ENCODE results near the gene NCAM1.

NCAM1 gene

DNA sequence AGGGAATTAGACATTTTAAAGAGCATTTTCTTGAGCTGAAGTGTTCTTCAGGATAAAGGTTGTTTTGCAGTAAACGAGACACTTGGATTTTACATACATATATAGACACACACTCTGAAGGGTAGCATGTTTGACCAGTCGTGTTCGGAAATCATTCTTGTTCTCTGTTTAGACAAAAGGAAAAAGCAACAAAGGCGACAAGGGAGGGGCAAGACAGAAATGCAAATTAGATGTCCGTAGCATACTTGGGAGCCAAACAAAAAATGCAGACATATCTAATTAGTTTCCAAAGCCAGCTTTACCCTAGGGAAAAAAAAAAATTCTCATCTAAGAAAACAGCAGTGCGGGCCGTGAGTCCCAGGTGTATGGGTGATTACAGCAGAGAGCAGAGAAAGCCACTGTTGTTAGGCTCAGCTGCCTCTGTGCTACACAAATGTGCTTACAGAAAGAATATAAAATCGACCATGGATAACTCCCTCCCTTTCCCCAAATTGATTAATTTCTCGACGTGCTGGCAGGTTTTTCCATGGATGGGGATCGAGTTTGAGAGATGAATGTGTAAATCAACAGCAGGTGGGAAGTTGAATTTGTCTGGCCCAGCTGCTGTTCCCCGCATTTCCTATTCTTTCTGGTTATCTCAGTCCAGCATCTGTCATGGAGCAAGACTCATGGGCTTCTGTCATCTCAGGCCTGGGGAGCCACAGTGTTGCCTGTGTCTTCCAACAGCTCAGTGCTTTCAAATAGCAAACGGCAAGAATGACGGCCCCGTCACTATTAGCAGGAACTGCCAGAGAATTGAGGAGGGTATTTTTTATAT, 176.7 kb downstream of the NCAM1 start:
- no peak overlapping the region for H3K27ac Mint-ChIP-seq
- H3K4me3 Mint-ChIP-seq = no peak overlapping the region
- no peaks in the 10 kb centered on the region for H3K36me3 Mint-ChIP-seq (ENCODE audit: low read depth)
- peaks cover 33% of the 10 kb centered on the region for H3K27me3 Mint-ChIP-seq (ENCODE audit: low read depth)
- no peaks in the 10 kb centered on the region for H3K9me3 Mint-ChIP-seq
- H3K4me1 Mint-ChIP-seq (ENCODE audit: low read depth) = no peaks in the 10 kb centered on the region

DNA sequence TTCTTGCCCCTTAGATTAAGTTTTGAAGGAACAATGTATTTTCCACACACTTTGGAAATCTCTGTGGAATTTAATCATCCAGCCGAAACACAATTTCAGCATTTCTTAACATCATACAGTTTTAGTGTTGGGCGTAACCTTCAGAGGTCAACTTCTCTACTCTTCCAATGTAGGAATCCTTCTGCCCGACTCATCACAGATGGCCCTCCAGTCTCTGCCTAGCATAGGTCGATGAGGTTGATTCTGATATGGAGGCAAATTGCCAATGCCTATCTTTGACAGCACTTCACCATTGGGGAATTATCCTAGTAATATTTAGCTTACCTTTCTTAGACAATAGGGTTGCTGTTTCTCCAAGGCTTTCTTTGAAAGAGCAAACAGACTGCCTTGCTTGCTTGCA, 177.5 kb downstream of the NCAM1 start:
- Mint-ChIP-seq H3K4me1 (ENCODE audit: low read depth) (no peaks in the 10 kb centered on the region), H3K27ac (no peak overlapping the region), H3K9me3 (no peaks in the 10 kb centered on the region), H3K27me3 (ENCODE audit: low read depth) (peaks cover 34% of the 10 kb centered on the region), H3K36me3 (ENCODE audit: low read depth) (no peaks in the 10 kb centered on the region), H3K4me3 (no peak overlapping the region)

DNA sequence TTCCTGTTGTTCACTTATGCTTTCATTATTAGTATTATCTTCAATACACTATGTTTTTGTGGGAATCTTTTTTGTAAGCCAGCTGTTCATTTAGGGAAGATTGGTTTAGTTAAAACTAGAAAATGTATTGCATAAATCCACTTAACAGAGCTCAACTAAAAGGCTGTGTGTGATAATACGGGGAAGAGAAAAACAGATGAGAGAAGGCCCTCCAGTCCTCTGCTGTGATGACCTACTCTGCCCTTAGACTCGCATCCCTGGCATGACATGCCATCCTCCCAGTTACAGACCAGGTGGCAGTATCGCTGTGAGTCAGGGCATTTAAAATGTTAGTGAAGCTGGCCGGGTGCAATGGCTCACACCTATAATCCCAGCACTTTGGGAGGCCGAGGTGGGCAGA, 179.8 kb downstream of the NCAM1 start:
- Mint-ChIP-seq H3K4me1 (ENCODE audit: low read depth) (no peaks in the 10 kb centered on the region), H3K4me3 (no peak overlapping the region), H3K9me3 (no peaks in the 10 kb centered on the region), H3K27me3 (ENCODE audit: low read depth) (peaks cover 40% of the 10 kb centered on the region), H3K27ac (no peak overlapping the region), H3K36me3 (ENCODE audit: low read depth) (no peaks in the 10 kb centered on the region)

DNA sequence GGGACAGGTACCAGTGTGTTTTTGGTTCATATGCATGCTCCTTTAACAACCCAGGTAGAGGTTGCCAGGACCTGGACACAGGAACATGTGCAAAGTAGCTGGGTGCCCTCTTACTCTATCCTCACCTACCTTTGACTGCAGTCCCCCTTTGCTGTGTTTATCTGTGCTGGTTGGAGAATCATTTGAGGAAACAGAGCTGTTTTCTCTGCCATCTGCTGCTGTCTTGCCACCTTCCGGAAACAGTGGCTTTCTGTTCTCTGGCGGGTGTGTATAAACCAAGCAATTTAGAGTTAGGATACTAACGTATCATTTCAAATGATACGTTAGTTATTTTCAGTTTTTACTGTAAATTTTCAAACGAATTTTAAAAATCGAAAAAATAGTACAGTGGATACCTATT, 181.3 kb downstream of the NCAM1 start:
- Mint-ChIP-seq H3K36me3 (ENCODE audit: low read depth) (no peaks in the 10 kb centered on the region), H3K27ac (no peak overlapping the region), H3K9me3 (no peaks in the 10 kb centered on the region), H3K4me3 (no peak overlapping the region), H3K4me1 (ENCODE audit: low read depth) (no peaks in the 10 kb centered on the region), H3K27me3 (ENCODE audit: low read depth) (peaks cover 27% of the 10 kb centered on the region)

DNA sequence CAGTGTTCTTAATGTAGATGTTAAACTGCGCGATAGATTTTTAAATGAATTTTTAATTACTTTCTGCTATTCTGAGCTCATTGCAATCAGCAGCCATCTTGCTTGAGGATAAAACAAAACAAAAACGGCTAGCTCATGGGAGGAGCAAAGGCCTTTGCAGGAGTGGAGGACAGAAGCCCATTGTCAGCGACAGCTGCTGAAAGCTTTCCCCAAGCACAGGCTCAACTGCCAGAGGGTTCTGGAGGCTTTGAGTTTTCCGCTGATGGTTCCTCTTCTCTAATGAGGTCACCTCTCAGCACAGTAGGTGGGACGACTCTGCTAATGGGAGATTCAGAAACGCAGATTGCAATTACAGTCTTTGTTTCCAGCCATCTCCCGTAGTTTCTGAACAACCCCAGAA, 186.0 kb downstream of the NCAM1 start:
- H3K27ac Mint-ChIP-seq = no peak overlapping the region
- peaks cover 7% of the 10 kb centered on the region for H3K27me3 Mint-ChIP-seq (ENCODE audit: low read depth)
- H3K4me1 Mint-ChIP-seq (ENCODE audit: low read depth) = no peaks in the 10 kb centered on the region
- H3K36me3 Mint-ChIP-seq (ENCODE audit: low read depth) = no peaks in the 10 kb centered on the region
- no peak overlapping the region for H3K4me3 Mint-ChIP-seq
- no peaks in the 10 kb centered on the region for H3K9me3 Mint-ChIP-seq

DNA sequence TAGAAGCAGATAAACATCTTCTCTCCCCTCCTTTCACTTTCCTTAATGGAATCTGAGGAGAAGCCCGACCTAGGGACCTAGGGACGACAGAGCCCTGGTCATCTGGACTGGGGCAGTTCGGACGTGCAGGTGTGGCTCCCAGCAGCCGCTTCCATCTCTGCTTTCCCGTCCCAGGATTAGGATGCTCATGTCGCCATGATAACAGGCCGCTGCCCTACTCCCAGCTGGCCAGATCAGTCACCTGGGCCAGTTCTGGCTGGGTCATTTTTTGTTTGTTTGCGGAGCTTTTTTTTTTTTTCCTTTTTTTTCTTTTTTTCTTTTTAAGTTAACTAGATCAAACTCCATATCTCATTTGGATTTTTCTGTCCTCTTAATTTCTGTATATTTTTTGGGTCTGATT, 186.9 kb downstream of the NCAM1 start:
- no peak overlapping the region for H3K27ac Mint-ChIP-seq
- no peaks in the 10 kb centered on the region for H3K36me3 Mint-ChIP-seq (ENCODE audit: low read depth)
- no peaks in the 10 kb centered on the region for H3K9me3 Mint-ChIP-seq
- no peaks in the 10 kb centered on the region for H3K4me1 Mint-ChIP-seq (ENCODE audit: low read depth)
- no peak overlapping the region for H3K4me3 Mint-ChIP-seq
- peaks cover 7% of the 10 kb centered on the region for H3K27me3 Mint-ChIP-seq (ENCODE audit: low read depth)

DNA sequence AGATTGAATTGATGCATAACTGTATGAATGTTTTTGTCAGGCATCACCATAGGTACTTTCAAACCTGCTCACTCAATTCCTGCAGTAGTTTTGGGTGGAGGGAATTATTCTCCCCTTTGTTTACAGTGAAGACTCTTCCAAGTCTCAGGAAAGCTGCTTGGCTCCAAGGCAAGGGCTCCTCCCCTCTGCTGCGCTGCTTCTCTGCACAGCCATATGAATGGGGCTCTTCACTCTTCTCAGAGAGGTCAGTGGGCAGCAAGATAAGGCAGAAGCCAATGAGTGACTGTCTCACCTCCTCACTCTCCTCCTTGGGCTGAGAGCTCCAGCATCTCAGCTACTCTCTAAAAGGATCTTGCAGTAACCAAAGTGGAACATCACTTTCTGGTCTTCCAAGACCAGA, 187.4 kb downstream of the NCAM1 start:
- Mint-ChIP-seq H3K27me3 (ENCODE audit: low read depth) (peaks cover 6% of the 10 kb centered on the region), H3K36me3 (ENCODE audit: low read depth) (no peaks in the 10 kb centered on the region), H3K4me1 (ENCODE audit: low read depth) (no peaks in the 10 kb centered on the region), H3K27ac (no peak overlapping the region), H3K4me3 (no peak overlapping the region), H3K9me3 (no peaks in the 10 kb centered on the region)

DNA sequence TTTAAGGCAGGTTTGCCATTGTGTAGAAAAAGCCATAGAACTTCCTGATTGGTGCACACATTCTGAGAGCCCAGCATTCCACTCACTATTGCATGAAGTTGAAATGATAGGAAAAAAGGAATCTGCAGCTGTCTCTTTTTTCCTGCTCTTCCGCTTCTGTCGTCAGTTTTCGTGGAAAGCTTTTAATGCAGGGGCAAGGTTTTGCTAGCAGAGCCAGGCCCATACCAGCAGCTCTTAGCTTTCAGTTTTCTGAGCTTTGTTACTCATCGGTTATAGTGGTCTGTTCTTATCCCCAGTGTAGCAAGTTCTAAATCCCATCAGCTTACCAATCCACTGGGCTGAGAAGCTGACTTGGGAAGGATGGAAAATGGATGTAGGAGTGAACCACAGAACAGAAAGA, 190.3 kb downstream of the NCAM1 start:
- no peak overlapping the region for H3K27ac Mint-ChIP-seq
- H3K9me3 Mint-ChIP-seq = no peaks in the 10 kb centered on the region
- H3K4me1 Mint-ChIP-seq (ENCODE audit: low read depth) = no peaks in the 10 kb centered on the region
- H3K4me3 Mint-ChIP-seq = no peak overlapping the region
- no peaks in the 10 kb centered on the region for H3K27me3 Mint-ChIP-seq (ENCODE audit: low read depth)
- H3K36me3 Mint-ChIP-seq (ENCODE audit: low read depth) = no peaks in the 10 kb centered on the region

DNA sequence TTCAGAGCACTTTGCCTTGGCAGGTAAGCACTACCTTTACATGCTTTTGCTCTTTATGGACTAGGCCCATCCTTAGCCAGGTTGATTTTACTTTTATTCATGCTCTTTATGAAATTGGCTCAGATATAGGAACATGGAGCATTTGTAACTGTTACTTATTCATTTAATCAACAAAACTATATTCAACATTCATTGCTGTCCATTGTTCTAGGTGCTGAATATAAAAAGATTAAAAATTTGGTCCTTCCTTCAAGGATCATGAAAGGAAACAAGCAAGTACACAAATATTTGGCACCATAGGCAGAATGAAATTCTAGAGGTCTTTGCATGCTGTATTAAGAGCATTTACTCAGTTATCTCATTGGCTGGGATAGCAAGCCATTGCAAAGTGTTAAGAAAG, 191.3 kb downstream of the NCAM1 start:
- no peak overlapping the region for H3K27ac Mint-ChIP-seq
- no peak overlapping the region for H3K4me3 Mint-ChIP-seq
- H3K27me3 Mint-ChIP-seq (ENCODE audit: low read depth) = peaks cover 2% of the 10 kb centered on the region
- H3K36me3 Mint-ChIP-seq (ENCODE audit: low read depth) = no peaks in the 10 kb centered on the region
- H3K4me1 Mint-ChIP-seq (ENCODE audit: low read depth) = no peaks in the 10 kb centered on the region
- no peaks in the 10 kb centered on the region for H3K9me3 Mint-ChIP-seq

DNA sequence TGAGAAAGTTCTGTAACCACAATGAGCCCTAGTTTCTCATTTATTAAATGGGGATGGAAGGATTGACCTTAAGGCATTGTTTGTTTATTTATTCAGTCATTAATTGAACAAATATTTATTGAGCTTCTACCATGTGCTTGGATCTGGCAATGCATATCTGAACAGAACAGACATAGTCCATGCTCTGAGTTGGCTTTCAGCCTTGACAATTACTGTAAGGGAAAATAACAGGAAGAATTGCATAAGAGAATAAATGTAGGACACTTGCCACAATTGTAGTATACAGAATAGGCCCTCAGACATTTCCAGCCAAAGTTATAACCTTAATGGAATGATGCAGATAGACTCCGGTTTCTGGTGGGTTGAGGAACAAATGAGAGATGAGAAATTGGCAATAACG, 192.6 kb downstream of the NCAM1 start:
- peaks cover 2% of the 10 kb centered on the region for H3K27me3 Mint-ChIP-seq (ENCODE audit: low read depth)
- H3K9me3 Mint-ChIP-seq = no peaks in the 10 kb centered on the region
- no peak overlapping the region for H3K27ac Mint-ChIP-seq
- H3K36me3 Mint-ChIP-seq (ENCODE audit: low read depth) = no peaks in the 10 kb centered on the region
- no peak overlapping the region for H3K4me3 Mint-ChIP-seq
- no peaks in the 10 kb centered on the region for H3K4me1 Mint-ChIP-seq (ENCODE audit: low read depth)

DNA sequence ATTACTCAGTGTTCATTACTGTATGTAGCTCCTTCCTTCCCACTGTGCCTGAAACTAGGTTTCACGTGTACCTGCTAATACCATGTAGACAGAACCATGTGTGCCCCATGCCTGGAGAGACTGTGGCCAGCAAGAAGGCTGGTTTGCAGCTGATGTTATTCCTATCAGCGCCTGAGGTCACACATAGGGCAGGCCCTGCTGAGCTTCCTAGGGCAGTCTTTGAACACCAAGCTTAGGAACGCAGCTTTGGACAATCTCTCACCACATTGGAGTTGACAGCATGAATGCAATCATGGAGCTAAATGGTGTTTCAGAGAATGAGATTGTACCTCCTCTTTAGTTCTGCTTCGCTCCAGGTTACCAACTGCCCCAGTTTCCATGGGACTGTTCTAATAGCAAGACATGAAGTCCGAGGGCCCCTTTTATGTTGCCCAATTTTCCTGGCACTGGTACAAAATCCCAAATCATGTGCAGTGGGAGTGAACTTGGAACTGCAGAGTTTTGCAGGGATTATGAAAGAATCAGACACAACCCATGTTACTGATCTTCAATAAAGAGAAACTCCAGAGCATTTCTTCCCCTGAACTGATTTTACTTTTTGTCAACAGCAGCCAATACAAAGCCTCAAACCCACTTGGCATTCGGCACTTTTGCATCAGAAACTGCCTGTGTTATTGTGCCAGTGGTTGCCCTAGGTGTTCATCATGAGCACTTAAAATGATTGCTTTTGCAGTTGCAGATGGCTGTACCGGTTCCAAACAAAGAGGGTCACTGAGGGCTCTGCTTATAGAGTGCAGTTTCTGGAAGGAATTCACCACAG, 199.0 kb downstream of the NCAM1 start:
- Mint-ChIP-seq H3K27ac (no peak overlapping the region), H3K4me1 (ENCODE audit: low read depth) (no peaks in the 10 kb centered on the region), H3K36me3 (ENCODE audit: low read depth) (no peaks in the 10 kb centered on the region), H3K27me3 (ENCODE audit: low read depth) (peaks cover 2% of the 10 kb centered on the region), H3K9me3 (no peaks in the 10 kb centered on the region), H3K4me3 (no peak overlapping the region)

DNA sequence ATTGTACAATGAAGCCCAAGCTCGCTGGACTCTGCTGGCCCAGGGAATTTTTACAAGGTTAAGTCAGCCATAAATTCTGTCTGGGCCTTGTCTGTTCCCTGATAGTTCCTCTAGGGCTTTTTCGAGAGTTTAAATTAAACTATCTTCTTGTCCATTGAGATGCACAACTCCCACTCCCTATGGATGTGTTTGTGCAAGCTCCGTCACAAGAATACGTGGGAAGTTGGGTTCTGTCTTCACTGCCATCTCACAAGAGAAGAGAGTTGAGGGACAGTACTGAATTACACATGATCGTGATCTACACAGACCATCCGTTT, 199.5 kb downstream of the NCAM1 start:
- H3K9me3 Mint-ChIP-seq = no peaks in the 10 kb centered on the region
- peaks cover 2% of the 10 kb centered on the region for H3K27me3 Mint-ChIP-seq (ENCODE audit: low read depth)
- no peak overlapping the region for H3K4me3 Mint-ChIP-seq
- no peaks in the 10 kb centered on the region for H3K4me1 Mint-ChIP-seq (ENCODE audit: low read depth)
- H3K36me3 Mint-ChIP-seq (ENCODE audit: low read depth) = no peaks in the 10 kb centered on the region
- no peak overlapping the region for H3K27ac Mint-ChIP-seq

DNA sequence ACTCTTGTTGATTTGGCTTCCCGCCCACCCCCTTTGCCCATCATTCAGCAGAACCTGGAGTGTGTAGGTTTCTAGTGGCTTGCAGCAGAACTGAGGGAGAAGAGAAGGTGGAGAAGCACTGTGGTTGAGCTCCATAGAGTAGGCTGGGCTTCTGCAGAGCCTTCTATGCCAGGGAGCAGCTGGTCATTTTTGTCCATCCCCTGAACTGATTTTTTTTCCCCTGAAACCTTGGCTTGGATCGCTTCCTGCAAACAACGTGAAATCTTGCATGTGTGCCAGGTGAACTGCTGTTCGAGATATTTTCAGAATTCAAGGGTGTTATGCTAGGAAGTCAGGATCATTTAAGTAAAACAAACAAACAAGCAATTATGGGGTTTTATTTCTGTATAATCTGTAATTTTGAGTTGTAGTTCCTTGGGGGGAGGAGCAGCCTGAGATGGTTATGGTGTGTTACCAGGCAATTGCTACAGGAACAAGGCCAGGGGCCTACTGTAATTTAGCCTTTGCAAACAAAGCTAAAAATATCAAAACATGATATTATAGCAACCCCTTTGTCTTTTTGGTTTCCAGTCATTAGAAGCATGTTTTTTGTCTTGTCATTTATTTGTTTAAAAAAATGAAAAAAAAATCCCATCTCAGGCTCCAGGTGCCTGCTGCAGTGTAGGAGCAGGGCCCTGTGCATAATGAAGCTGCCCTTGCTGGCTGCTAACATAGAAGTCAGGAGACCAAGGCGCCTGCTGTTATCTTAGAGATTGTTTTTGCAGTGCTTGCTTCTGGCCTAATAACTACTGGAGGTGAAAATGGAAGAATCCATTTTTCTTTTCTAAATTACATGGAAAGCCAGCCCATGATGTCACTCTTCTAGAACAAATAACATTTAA, 200.7 kb downstream of the NCAM1 start:
- no peaks in the 10 kb centered on the region for H3K9me3 Mint-ChIP-seq
- H3K4me3 Mint-ChIP-seq = no peak overlapping the region
- H3K27ac Mint-ChIP-seq = no peak overlapping the region
- H3K36me3 Mint-ChIP-seq (ENCODE audit: low read depth) = no peaks in the 10 kb centered on the region
- peaks cover 2% of the 10 kb centered on the region for H3K27me3 Mint-ChIP-seq (ENCODE audit: low read depth)
- no peaks in the 10 kb centered on the region for H3K4me1 Mint-ChIP-seq (ENCODE audit: low read depth)

DNA sequence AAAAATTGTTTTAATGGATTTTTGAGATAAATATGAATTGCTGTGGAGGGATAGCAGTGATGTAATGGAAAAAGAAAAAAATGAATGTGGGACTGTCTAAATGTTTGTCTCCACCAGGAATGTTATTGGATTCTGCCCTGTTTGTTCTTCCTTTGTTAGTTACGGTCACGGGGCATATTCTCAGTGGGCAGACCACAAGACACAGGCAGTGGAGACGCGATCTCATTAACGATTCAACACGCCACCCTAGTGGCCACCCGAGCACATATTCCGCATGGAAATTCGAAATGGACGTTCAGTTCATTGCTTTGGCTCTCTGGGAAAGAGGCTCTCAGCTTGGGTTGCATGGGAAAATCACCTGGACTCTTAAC, 201.4 kb downstream of the NCAM1 start:
- H3K4me3 Mint-ChIP-seq = no peak overlapping the region
- H3K36me3 Mint-ChIP-seq (ENCODE audit: low read depth) = no peaks in the 10 kb centered on the region
- H3K9me3 Mint-ChIP-seq = no peaks in the 10 kb centered on the region
- H3K4me1 Mint-ChIP-seq (ENCODE audit: low read depth) = no peaks in the 10 kb centered on the region
- H3K27me3 Mint-ChIP-seq (ENCODE audit: low read depth) = no peaks in the 10 kb centered on the region
- H3K27ac Mint-ChIP-seq = no peak overlapping the region
